NCI-H146 (cell line): ENCODE data around the gene PDE4DIP.
"Not testable (repeated sequence)": the region's sequence is repeated elsewhere in the genome, so short reads cannot be mapped to it uniquely, and the experiment has no call there.

Experiments
- DNase-seq: peaks from one replicate; lab custom pipeline; 2025; lab: John Stamatoyannopoulos, UW

Gene PDE4DIP

GRCh38 chr1:148921047-148921446 lies 76.8 kb downstream of the PDE4DIP start:
- DNase-seq = not testable (repeated sequence)

- not testable (repeated sequence) for DNase-seq
Observed at GRCh38 chr1:148923798-148924197, 79.6 kb downstream of the PDE4DIP start.

GRCh38 chr1:148927645-148928044 lies 83.4 kb downstream of the PDE4DIP start:
- DNase-seq = not testable (repeated sequence)

GRCh38 chr1:148929253-148929652 lies 85.0 kb downstream of the PDE4DIP start:
- not testable (repeated sequence) for DNase-seq

GRCh38 chr1:148935381-148936002 lies 91.3 kb downstream of the PDE4DIP start:
- not testable (repeated sequence) for DNase-seq

- not testable (repeated sequence) for DNase-seq
Observed at GRCh38 chr1:148942906-148943305, 98.7 kb downstream of the PDE4DIP start.

- not testable (repeated sequence) for DNase-seq
Observed at GRCh38 chr1:148945130-148945529, 100.9 kb downstream of the PDE4DIP start.

GRCh38 chr1:148948768-148949167 lies 104.5 kb downstream of the PDE4DIP start:
- not testable (repeated sequence) for DNase-seq

GRCh38 chr1:148951336-148952227 lies 107.4 kb downstream of the PDE4DIP start:
- DNase-seq = peak; percentile 88

- DNase-seq = not testable (repeated sequence)
Observed at GRCh38 chr1:148952253-148952937, 108.2 kb downstream of the PDE4DIP start.

GRCh38 chr1:148952938-148953616 lies 108.8 kb downstream of the PDE4DIP start:
- DNase-seq = peak; percentile 39

GRCh38 chr1:148953730-148954129 lies 109.5 kb downstream of the PDE4DIP start:
- not testable (repeated sequence) for DNase-seq

GRCh38 chr1:148958343-148958742 lies 114.1 kb downstream of the PDE4DIP start:
- DNase-seq = not testable (repeated sequence)

GRCh38 chr1:148960212-148961000 lies 116.2 kb downstream of the PDE4DIP start:
- DNase-seq = not testable (repeated sequence)

GRCh38 chr1:148962127-148962857 lies 118.1 kb downstream of the PDE4DIP start:
- not testable (repeated sequence) for DNase-seq

- DNase-seq = not testable (repeated sequence)
Observed at GRCh38 chr1:148966084-148966483, 121.9 kb downstream of the PDE4DIP start.

GRCh38 chr1:148967580-148967979 lies 123.4 kb downstream of the PDE4DIP start:
- DNase-seq = not testable (repeated sequence)

GRCh38 chr1:148968682-148969081 lies 124.5 kb downstream of the PDE4DIP start:
- not testable (repeated sequence) for DNase-seq

GRCh38 chr1:148969126-148969525 lies 124.9 kb downstream of the PDE4DIP start:
- DNase-seq = not testable (repeated sequence)

GRCh38 chr1:148975453-148975852 lies 131.2 kb downstream of the PDE4DIP start:
- not testable (repeated sequence) for DNase-seq
